ENCODE measurements around the gene FBXO7. TPM values are rescaled to one million over a fixed set of nuclear protein-coding genes. Genes with fewer than 3 reads are reported as not detected.

FBXO7 gene
- total RNA-seq, 1 experiment from 2014 or later: 136 TPM

GRCh38 chr22:32531931-32532819, 57.6 kb downstream of the FBXO7 start:
- peak; percentile 99 for DNase-seq (ENCODE audit: low read depth)

DNA sequence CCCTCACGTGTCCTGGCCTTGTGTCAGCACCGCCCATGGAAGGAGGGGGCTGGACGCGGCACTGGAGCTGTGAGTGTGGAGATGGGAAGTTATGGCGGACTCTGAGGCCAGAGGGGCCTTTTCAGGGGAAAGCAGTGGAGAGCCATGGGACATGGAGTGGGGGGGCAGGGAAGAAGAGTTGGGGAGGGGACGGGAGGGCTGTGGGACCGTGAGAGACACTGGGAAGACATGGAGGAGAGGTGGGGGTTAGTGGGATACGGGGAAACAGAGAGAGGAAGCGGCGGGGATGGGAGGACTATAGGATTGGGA, 58.2 kb downstream of the FBXO7 start:
- no peak for DNase-seq (ENCODE audit: low read depth)

DNA sequence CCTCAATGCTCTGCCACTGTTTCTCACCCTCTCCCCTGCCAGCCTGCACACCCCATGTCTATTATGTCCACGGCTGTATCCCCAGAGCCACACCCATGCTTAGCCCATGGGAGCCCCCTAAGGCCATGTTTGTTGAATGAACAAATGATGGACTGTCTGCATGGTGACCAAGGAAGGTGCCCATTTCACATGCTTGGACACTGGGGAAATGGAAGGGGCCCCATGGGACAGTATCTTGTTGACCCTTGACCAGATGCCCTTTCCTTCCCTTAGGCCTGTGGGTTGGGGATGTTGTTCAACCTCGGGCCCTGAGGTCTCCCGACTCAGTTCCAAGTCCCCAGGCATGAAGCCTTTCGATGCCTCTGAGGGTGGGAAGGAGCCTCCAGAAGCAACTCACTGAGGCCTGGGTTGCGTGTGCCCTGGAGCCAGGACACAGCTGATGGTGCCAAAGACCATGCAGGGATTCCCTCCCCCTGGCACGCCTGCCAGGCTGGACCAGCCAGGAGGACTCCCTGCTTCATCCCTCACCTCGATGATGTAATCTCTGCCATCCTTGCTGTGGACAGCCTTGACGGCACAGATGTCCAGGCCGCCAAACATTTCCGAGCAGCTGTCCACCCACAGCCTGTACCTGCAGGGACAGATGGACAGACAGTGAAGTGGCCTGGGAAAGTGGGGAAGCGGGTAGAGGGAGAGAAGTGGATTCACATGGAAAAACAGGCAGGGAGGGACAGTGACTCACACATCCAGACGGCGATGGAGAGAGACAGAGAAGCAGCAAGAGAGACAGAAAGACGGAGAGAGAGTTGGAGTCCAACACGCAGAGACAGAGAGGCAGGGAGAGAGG, 58.9 kb downstream of the FBXO7 start:
- DNase-seq (ENCODE audit: low read depth): peak; percentile 89

GRCh38 chr22:32534252-32535235, 59.9 kb downstream of the FBXO7 start:
- DNase-seq (ENCODE audit: low read depth): peak; percentile 21

- DNase-seq (ENCODE audit: low read depth): no peak
Measured at GRCh38 chr22:32535531-32536190, 61.0 kb downstream of the FBXO7 start.

DNA sequence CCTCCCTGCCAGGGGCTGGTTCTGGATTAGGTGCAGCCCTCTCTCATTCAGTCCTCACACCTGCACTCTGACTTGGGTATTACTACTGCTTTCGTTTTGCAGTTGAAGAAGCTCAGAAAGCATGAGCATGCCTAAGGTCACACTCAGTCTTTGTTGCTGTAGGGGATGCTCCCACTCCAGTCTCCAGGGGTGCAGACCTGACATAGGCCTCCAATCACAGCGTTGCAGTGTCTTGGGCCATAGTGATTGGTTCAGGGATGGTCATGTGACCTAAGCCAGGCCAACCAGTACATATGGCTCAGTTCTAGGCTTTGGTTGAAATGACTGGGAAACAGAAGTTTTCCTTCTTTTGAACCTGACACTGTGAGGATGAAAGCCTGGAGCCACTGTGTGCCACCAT, 61.7 kb downstream of the FBXO7 start:
- DNase-seq (ENCODE audit: low read depth): no peak

DNA sequence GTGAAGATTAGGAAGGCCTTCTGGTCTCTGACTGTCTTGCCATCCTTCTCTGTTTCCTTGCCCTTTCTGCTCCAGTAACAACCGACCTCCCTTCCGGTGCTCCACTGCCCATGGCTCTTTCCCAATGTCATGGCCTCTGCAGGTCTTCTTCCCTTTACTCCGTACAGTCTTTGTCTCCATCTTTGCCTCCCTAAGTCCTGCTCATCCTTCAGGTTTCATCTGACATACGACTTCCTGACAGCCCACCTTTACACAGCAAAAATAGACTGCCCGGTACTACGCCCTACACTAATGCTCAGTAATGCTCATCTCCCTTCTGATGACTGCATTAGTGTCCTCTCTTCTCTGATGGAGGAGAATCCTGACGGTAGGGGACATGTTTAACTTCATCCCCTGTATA, 63.9 kb downstream of the FBXO7 start:
- DNase-seq (ENCODE audit: low read depth): no peak

GRCh38 chr22:32539631-32540421, 65.2 kb downstream of the FBXO7 start:
- peak; percentile 75 for DNase-seq (ENCODE audit: low read depth)

GRCh38 chr22:32541481-32541880, 66.9 kb downstream of the FBXO7 start:
- no peak for DNase-seq (ENCODE audit: low read depth)

GRCh38 chr22:32542066-32542676, 67.6 kb downstream of the FBXO7 start:
- no peak for DNase-seq (ENCODE audit: low read depth)

DNA sequence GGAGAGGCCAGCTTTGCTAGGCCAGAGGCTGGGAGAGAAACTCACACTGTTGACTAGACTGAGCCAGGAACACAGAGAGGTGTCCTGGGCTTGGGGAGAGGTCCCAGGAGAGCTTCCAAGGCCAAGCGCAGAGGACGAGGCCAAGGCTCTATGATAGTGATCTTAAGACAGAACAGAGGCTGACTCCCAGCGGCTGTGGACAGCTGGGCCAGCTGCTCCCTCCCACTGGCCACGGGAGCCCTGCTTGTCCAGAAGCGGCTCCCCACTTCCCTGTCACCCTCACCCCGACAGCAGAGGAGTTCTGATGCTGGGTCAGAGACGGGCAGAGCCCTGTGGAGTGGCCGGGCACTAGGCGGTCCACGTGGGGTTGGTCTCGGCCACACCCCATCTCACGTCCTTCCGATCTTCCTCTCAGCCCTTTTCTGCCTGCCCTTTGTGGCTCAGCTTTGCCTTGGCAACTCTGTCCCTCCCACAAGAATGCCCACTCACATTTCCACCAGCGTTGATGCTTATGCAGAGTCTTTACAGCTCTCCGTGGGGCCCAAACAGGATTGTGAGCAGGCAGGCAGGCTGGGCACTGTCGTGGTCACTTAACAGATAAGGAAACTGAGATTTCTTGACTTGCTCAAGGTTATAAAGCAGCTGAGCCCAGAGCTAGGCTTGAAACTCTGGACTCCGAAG, 68.2 kb downstream of the FBXO7 start:
- DNase-seq (ENCODE audit: low read depth): no peak

GRCh38 chr22:32544953-32545558, 70.4 kb downstream of the FBXO7 start:
- DNase-seq (ENCODE audit: low read depth): peak; percentile 15

DNA sequence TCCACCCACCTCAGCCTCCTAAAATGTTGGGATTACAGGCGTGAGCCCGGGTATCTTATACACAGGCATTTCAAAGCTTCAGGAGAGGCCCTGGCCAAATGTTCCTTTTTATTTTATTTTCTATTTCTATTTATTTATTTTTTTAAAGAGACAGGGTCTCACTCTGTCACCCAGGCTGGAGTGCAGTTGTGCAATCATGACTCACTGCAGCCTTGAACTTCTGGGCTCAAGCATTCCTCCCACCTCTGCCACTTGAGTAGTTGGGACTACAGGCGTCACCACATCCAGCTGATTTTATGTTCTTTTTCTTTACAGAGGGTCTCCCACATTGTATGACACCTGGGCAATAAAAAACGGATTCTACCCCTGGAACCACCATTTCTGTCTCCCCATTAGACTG, 71.2 kb downstream of the FBXO7 start:
- peak; percentile 58 for DNase-seq (ENCODE audit: low read depth)

DNA sequence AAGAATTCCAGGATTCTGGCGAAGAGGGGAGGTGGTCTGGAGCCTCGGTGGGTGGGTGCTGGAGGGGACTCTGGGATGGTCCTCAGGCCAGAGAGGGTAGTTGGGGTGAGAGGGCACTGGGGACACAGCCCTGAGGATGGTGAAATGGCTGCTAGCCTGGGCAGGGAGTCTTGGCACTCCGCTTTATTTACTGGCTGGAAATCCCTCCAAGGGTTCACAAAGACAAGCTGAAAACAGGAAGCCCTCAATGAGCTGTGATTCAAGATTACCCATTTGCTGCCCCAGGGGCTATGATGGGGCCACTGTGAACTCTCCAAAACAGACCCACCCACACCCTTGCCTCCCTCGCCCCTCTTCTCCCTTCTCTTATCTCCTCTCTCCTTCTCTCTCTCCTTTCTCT, 71.9 kb downstream of the FBXO7 start:
- DNase-seq (ENCODE audit: low read depth): peak; percentile 58

DNA sequence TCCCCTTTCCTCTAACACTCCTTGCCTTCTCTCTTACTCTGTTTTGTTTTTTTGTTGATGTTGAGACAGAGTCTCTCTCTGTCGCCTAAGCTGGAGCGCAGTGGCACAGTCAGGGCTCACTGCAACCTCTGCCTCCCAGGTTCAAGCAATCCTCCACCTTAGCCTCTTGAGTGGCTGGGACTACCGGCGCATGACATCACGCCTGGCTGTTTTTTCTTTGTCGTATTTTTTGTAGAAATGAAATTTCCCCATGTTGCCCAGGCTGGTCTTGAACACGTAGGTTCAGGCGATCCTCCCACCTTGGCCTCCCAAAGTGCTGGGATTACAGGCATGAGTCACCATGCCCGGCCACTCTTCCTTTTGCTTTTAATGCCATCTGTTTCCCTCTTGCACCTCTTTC, 72.3 kb downstream of the FBXO7 start:
- DNase-seq (ENCODE audit: low read depth): no peak

DNA sequence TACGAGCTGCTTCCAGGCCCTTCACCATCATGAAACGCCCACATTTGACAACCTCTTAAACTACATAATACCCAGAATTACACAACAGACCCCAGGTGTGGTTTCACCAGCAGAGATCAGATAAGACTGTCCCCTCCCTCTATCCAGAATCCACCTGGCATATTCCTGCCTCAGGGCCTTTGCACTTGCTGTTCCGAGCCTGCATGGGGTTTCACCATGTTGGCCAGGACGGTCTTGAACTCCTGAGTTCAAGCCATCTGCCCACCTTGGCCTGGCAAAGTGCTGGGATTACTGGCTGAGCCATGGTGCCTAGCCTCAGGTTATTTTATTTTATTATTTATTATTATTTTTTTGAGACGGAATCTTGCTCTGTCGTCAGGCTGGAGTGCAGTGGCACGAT, 73.4 kb downstream of the FBXO7 start:
- DNase-seq (ENCODE audit: low read depth): no peak
